Measurements from ENCODE around the gene SEC14L6.
"Not testable (repeated sequence)": the region's sequence is repeated elsewhere in the genome, so short reads cannot be mapped to it uniquely, and the experiment has no call there.

Gene SEC14L6

GRCh38 chr22:30546616-30547015 lies at the start of gene SEC14L6:
Gene SEC14L6 (minus strand): TSS chr22:30546741. CDS start chr22:30546682, 59 bp downstream.
- no peak for DNase-seq (ENCODE audit: low spot score)

GRCh38 chr22:30596199-30596598 lies 49.7 kb upstream of the SEC14L6 start:
- no peak for DNase-seq (ENCODE audit: low spot score)

DNA sequence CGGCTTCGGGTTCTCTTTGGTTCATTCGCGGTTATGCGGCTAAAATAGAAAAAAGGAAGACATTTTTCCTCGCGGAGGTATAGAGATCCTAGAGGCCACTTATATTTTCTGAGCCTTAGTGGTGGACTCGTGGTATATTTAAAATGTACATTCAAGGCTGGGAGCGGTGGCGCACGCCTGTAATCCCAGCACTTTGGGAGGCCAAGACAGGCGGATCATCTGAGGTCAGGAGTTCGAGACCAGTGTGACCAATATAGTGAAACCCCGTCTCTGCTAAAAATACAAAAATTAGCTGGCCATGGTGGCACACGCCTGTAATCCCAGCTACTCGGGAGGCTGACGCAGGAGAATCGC lies 45.8 kb upstream of the SEC14L6 start:
- DNase-seq (ENCODE audit: low spot score), result not testable (repeated sequence)

GRCh38 chr22:30591588-30592359 lies 45.2 kb upstream of the SEC14L6 start, which contains the start of gene PES1:
Gene PES1 (minus strand): TSS chr22:30591910. CDS start chr22:30591833, 77 bp downstream.
- peak; percentile 98 for DNase-seq (ENCODE audit: low spot score)

DNA sequence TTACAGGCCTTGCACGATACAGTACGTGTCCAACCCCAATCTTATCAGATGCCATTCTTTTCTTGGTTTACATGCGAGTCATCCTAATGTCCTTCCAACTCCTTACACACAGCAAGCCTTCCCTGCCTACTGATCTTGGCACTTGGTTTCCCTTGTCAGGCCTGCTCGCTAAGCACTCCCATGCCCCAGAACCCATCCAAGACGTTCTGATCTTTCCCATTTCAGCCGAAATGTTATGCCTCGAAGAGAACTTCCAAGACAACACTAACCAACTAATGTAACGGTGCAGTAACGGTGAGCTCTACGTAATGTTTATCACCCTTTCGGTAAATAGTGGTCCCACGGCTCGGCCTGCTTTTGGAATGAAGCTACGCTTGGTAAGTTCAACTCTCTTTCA lies 44.6 kb upstream of the SEC14L6 start:
- DNase-seq (ENCODE audit: low spot score), result peak; percentile 25

DNA sequence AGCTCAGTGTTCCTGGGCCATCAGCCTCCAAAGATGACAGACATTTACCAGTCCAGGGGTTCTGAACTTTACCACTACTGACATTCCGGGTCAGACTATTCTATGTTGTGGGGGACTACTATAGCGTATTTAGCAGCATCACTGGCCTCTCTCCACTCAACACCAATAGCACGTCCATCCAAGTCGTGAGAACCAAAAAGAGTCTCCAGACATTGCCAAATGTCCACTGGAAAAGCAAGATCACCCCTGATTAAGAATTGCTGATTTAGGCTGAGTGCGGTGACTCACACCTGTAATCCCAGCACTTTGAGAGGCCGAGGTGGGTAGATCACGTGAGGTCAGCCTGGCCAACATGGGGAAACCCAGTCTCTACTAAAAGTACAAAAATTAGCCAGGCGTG lies 39.9 kb upstream of the SEC14L6 start:
- no peak for DNase-seq (ENCODE audit: low spot score)

DNA sequence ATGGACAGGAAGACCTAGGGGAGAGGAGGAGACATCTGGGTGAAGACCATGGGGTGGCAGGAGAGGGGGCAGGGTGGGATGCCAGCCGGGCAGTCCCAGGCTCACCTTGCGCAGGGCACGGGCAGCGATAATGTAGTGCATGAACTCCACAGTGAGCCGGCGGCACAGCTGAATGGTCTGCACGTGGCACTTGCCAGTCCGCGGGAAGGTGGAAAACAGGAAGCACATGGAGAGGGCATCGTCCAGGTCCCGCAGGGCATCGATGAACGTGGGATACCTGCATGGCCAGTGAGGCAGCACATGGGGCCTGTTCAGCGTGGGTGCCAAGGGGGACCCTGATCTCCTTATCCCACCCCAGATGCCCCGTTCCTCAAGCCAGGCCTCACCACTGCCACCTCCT lies 37.9 kb upstream of the SEC14L6 start:
- DNase-seq (ENCODE audit: low spot score), result no peak

GRCh38 chr22:30582788-30583545 lies 36.4 kb upstream of the SEC14L6 start:
- DNase-seq (ENCODE audit: low spot score), result no peak

DNA sequence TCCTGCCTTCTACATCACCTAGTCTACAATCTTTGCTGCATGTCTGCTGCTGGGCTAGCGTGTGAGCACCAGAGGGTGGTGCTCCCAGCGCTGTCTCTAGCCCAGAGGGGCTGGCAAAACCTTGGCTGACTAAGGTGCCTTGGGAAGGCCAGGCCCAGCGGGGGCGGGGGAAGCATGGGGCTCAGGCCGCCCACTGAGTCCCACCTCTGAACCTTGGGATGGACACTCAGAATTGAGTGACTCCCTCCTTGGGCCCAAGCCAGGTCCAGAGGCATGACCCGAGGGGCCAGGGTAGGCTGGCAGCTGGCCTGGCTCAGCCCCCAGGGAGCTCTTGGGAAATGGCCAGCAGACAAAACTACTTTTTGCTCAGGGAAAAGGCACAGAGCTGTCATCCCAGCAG lies 35.5 kb upstream of the SEC14L6 start:
- no peak for DNase-seq (ENCODE audit: low spot score)

GRCh38 chr22:30580896-30581295 lies 34.4 kb upstream of the SEC14L6 start:
- DNase-seq (ENCODE audit: low spot score), result no peak

DNA sequence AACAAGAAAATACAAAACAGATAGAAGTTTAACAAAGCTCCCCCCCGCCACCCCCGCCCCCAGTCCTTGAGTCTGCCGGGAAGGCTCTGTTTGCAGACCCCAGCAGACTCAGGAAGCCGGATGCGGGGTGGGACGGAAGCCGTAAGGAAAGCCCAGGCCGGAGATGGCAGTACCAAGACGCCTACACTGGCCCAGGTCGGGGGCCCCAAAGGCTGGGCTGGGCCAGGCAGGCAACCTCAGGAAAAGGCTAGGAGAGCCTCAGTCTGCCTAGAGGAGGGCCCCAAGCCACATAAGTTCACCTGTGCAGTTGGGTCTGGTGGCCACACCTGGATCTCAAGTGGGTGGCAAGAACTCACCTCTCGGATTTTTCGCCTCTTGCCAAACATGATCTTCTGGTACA lies 31.9 kb upstream of the SEC14L6 start:
- DNase-seq (ENCODE audit: low spot score), result no peak

- DNase-seq (ENCODE audit: low spot score), result no peak
These were observed 29.3 kb upstream of the SEC14L6 start for GRCh38 chr22:30575859-30576258.

- DNase-seq (ENCODE audit: low spot score), result peak; percentile 50
These were observed 28.6 kb upstream of the SEC14L6 start for GRCh38 chr22:30574997-30575671.

DNA sequence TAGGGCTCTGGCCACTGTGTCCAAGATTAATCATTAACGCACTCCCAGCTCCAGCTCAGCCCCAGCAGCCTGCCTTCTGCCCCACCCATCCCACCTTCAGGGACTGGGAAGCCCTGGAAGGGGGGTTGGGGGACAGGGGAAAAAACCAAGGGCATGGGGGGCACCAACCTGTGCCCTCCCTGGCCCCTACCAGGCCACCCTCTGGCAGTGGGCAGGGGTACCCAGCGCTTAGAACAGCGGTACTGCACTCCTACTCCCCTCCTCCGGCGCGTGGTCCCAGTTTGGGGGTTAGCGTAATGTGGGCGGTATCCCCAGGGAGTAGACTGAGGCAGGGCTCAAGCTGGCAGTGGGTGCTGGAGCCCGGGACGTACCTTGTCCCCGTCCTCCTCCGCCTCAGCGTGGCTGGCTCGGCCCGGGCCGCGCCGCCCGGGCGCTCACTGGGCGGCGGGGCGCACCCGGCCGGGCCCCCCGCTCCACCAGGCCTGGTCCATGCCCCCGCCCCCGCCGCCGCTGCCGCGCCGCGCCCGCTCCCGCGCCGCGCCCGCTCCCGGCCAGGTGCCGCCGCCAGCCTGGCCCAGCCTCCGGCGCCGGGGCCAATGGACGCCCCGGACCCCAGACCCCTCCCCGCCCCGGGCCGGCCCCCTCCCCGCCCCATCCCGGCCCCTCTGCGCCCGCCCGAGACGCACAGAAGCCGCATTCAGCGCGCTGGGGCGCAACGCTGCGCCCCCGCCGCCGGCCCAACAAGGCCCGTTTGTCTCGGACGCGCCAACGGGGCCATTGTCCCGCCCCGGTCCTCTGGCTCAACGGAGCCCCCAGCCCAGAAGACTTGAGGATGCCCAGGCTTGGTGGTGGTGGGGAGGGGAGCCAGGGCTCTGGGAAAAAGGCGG lies 27.8 kb upstream of the SEC14L6 start, which contains the start of gene GAL3ST1:
TSS of gene GAL3ST1 (minus strand) at position 571 of the 887 bp plus-strand sequence. CDS start 17,273 bp downstream, outside the sequence.
- peak; percentile 71 for DNase-seq (ENCODE audit: low spot score)

GRCh38 chr22:30573594-30574094 lies 27.1 kb upstream of the SEC14L6 start:
- peak; percentile 56 for DNase-seq (ENCODE audit: low spot score)

DNA sequence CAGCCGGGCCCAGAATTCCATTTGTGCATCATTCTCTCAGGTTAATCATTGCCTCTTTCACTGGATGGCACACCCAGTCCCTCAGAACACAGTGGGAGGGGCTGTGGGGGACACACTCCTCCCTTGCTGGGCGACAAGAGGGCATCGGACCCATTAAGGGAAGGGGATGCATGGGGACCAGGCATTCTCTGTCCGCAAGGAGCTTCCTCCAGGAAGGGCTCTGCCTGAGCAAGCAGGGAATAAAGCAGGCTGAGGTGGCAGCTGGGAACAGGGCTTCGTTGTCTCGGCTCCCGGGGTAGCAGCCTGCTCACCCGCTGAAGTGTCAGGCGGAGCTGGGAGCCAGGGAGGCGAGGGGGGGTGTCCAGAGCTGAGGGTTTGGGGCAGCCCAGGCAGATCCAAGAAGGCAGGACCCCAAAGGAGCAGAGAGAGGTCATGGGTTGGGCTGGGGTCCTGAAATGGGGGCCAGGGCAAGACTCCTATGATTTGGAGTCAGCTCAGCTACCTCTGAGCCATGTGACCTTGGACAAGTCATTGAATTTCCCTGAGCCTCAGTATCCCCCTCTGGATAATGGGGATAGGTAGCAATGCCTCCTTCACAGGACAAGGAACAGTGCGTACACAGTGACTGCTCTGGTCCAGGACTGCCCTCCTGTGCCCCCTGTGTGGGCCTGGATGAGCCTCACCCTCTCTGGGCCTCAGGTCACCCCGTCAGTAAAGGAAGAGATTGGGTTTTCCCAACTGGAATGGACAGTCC lies 26.5 kb upstream of the SEC14L6 start:
- DNase-seq (ENCODE audit: low spot score), result peak; percentile 64

DNA sequence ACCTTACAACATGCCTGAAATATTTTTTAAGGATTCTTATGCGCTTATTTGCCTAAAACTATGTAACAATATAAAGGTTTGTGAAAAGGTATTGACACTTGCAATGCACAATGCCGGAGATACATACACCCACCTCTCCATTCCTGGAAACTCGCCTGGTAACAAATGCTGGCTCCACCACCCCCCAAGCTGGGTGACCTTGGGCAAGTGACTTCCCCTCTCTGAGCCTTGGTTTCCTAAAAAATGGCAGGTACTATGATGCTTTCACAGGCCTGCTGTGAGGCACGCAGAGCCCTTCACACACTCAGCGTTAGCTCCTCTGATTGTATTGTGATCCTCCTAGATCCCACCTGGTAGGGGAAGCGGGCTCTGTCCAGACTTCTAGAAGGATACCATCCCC lies 25.7 kb upstream of the SEC14L6 start:
- DNase-seq (ENCODE audit: low spot score), result no peak

DNA sequence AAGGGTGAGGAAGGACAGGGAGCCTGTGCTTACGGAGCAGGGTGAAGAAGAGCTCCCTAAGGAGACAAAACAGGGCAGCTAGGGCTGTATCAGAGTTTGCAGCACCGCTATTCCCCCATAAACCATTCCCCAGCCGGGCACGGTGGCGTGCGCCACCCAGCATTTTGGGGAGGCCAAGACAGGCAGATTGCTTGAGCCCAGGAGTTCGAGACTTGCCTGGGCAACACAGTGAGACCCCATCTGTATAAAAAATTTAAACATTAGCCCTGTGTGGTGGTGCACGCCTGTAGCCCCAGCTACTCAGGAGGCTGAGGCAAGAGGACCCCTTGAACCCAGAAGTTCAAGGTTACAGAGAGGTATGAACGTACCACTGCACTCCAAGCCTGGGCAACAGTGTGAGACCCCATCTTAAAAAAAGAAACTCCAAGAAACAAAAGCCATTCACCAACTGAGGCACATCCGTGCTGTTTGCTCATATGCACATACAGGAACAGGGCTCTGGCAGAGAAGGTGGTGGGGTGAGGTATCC lies 23.2 kb upstream of the SEC14L6 start:
- no peak for DNase-seq (ENCODE audit: low spot score)

- DNase-seq (ENCODE audit: low spot score), result no peak
These were observed 21.7 kb upstream of the SEC14L6 start for GRCh38 chr22:30568137-30568805.

DNA sequence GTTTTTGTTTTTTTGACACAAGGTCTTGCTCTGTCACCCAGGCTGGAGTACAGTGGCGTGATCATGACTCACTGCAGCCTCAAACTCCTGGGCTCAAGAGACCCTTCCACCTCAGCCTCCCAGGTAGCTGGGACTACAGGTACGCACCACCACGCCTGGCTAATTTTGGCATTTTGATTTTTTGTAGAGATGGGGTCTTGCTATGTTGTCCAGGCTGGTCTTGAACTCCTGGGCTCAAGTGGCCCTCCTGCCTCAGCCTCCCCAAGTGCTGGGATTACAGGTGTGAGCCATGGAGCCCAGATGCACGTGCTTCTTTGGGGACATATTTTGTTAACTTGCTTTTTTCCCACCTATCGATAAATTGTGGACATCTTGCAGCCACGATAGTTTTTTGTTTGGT lies 20.7 kb upstream of the SEC14L6 start:
- not testable (repeated sequence) for DNase-seq (ENCODE audit: low spot score)

Data from kidney tubule cell (primary cell).